GM12878 (cell line): ENCODE measurements around the gene IL1RAPL1. TPM values are rescaled to one million over a fixed set of nuclear protein-coding genes. Genes with fewer than 3 reads are reported as not detected.

Source experiments
- ATAC-seq: fragments of 200-7000 bp; cut with Tn5 transposase; 3 replicates; pipeline ENCODE4 v1.9.1; 2020; ENCODE audit warnings: mild to moderate bottlenecking, moderate library complexity
- BruUV-seq: library from RNA; stranded (reverse); fragments of 400-500 nt; replicated peaks from 2 replicates; lab custom pipeline; 2021; lab: Mats Ljungman, UMichigan
- CTCF ChIA-PET: fragments of 300-600 bp; sonication (Branson Sonifier 250); formaldehyde crosslinking; extraction: SDS; loops from one replicate; lab custom pipeline; 2021; ENCODE audit warnings: inconsistent platforms; lab: Yijun Ruan, JAX
- POLR2A ChIA-PET: fragments of 350-600 bp; formaldehyde crosslinking; extraction: SDS; loops from one replicate; lab custom pipeline; 2021; ENCODE audit warnings: inconsistent platforms; lab: Charles Lee
- RAD21 ChIA-PET: fragments of 300-600 bp; sonication (Branson Sonifier 250); formaldehyde crosslinking; loops from one replicate; lab custom pipeline; 2023; ENCODE audit warnings: antibody characterized with exemption; ENCODE audit not compliant: unreplicated experiment; lab: Charles Lee
- SMC1A ChIA-PET: fragments of 300-600 bp; sonication (Branson Sonifier 250); formaldehyde crosslinking; loops from one replicate; lab custom pipeline; 2023; ENCODE audit not compliant: unreplicated experiment, uncharacterized antibody; lab: Charles Lee
- DNase-seq: peaks from one replicate; pipeline ENCODE4 v3.0.0-alpha.2; 2011; ENCODE audit warnings: low read depth, low spot score
- FAIRE-seq: peaks from 3 replicates; lab custom pipeline; 2011; peaks lifted over from hg19 to GRCh38; lab: Jason Lieb, UNC
- H2AFZ ChIP-seq: 2 replicates; pipeline ENCODE4 v1.6.0; 2011; ENCODE audit warnings: low read depth, low read length, control low read depth; ENCODE audit not compliant: control insufficient read depth
- H3K27ac ChIP-seq: 2 replicates; pipeline ENCODE4 v1.5.1; 2011; ENCODE audit warnings: control low read depth; ENCODE audit not compliant: control insufficient read depth, insufficient read depth
- H3K27me3 ChIP-seq, 2 experiments: replicated peaks in 1 of 2; 2 replicates each; pipeline versions ENCODE4 v1.6.0 to v1.6.1; 2011; ENCODE audit warnings: low read length in 1 of 2; ENCODE audit not compliant: control insufficient read depth in 2 of 2, insufficient read depth in 2 of 2
- H3K36me3 ChIP-seq, 2 experiments: 2 replicates each; pipeline ENCODE4 v1.5.1; 2011; ENCODE audit warnings: low read length in 1 of 2; ENCODE audit not compliant: control insufficient read depth in 2 of 2, insufficient read depth in 2 of 2
- H3K4me1 ChIP-seq: 2 replicates; pipeline ENCODE4 v1.6.1; 2011; ENCODE audit warnings: mild to moderate bottlenecking, low read length, moderate library complexity, mixed read lengths; ENCODE audit not compliant: control insufficient read depth, insufficient read depth
- H3K4me2 ChIP-seq: 2 replicates; pipeline ENCODE4 v1.6.0; 2011; ENCODE audit warnings: control low read depth; ENCODE audit not compliant: control insufficient read depth, insufficient read depth
- H3K4me3 ChIP-seq: fragments of 200-600 bp; sonication (generic); 2 replicates; pipeline ENCODE4 v1.5.1; 2016
- H3K79me2 ChIP-seq: 2 replicates; pipeline ENCODE4 v1.6.0; 2011; ENCODE audit warnings: low read length; ENCODE audit not compliant: control insufficient read depth, insufficient read depth
- H3K9ac ChIP-seq: 2 replicates; pipeline ENCODE4 v1.8.0; 2011; ENCODE audit warnings: low read length, control low read depth, mixed read lengths; ENCODE audit not compliant: control insufficient read depth, insufficient read depth
- H3K9me3 ChIP-seq: replicated peaks from 3 replicates; pipeline ENCODE4 v1.5.1; 2011; ENCODE audit warnings: mild to moderate bottlenecking, low read length; ENCODE audit not compliant: control insufficient read depth, insufficient read depth
- H4K20me1 ChIP-seq: 2 replicates; pipeline ENCODE4 v1.6.0; 2011; ENCODE audit not compliant: control insufficient read depth, insufficient read depth
- BCL11A ChIP-seq: IDR thresholded peaks from 2 replicates; pipeline ENCODE4 v1.6.1; 2011; ENCODE audit warnings: low read depth, low read length
- ESRRA ChIP-seq: IDR thresholded peaks from 2 replicates; pipeline ENCODE4 v1.6.1; 2012; ENCODE audit warnings: mild to moderate bottlenecking, low read length, improper control_type of control experiment
- HDGF ChIP-seq: fragments of 450-650 bp; IDR thresholded peaks from 2 replicates; pipeline ENCODE4 v1.6.1; 2016; ENCODE audit warnings: antibody characterized with exemption
- PAX8 ChIP-seq: fragments of 450-650 bp; IDR thresholded peaks from 2 replicates; pipeline ENCODE4 v1.6.1; 2017; ENCODE audit warnings: mild to moderate bottlenecking, moderate library complexity
- STAT3 ChIP-seq: IDR thresholded peaks from 2 replicates; pipeline ENCODE4 v1.6.1; 2011; ENCODE audit warnings: low read depth, low read length, improper control_type of control experiment
- ZNF622 ChIP-seq: fragments of 450-650 bp; IDR thresholded peaks from 2 replicates; pipeline ENCODE4 v1.6.1; 2017; ENCODE audit warnings: mild to moderate bottlenecking, inconsistent platforms
- WGBS: methylation state at CpG from one replicate; pipeline ENCODE4 v1.1.6; 2016; ENCODE audit warnings: low lambda C conversion rate; ENCODE audit not compliant: insufficient replicate concordance, insufficient coverage; ENCODE audit errors: missing lambda C conversion rate; 5-methylcytosine and 5-hydroxymethylcytosine counted together
- in situ Hi-C: fragments of 300-500 bp; cut with MboI; formaldehyde crosslinking; loops from 9 replicates; pipeline ENCODE4 v1.14.3; 2018; ENCODE audit warnings: mixed read lengths
- intact Hi-C: fragments of 100-400 bp; cut with micrococcal nuclease; formaldehyde crosslinking; loops from one replicate; pipeline ENCODE4 v1.14.2; 2022; ENCODE audit not compliant: unreplicated experiment
- polyA plus RNA-seq, 11 experiments: library from polyadenylated mRNA; depleted of rRNA in 4 of 11; unstranded in 6 of 11; stranded (reverse) in 5 of 11; fragments of >200 nt; fragmentation: Nextera tagmentation in 4 of 11; fragmentation: Illumina TruSeq in 1 of 11; extraction: Ambion mirVana in 4 of 11; extraction: Trizol in 1 of 11; gene quantifications; 1 replicate in 1 of 11; 2 replicates in 10 of 11; pipeline versions ENCODE4 v1.2.1 to v1.2.3, GENCODE V29; 2011 to 2016; ENCODE audit warnings: inconsistent platforms in 2 of 11, missing spikeins in 2 of 11, low read depth in 1 of 11
- total RNA-seq, 4 experiments: library from RNA; depleted of rRNA in 3 of 4; stranded (reverse); fragments of >200 nt in 3 of 4; fragmentation: Illumina TruSeq in 1 of 4; extraction: Trizol in 1 of 4; gene quantifications; 2 replicates each; pipeline versions ENCODE4 v1.2.1 to v1.2.3, GENCODE V29; 2013 to 2021
- TF ChIP-seq, protein P1 (sequence below): fragments of 450-650 bp; IDR thresholded peaks from 2 replicates; pipeline ENCODE4 v1.6.1; 2017; ENCODE audit warnings: antibody characterized with exemption, mild to moderate bottlenecking, moderate library complexity
- TF ChIP-seq, protein P2 (sequence below): IDR thresholded peaks from 2 replicates; pipeline ENCODE4 v1.6.1; 2012; ENCODE audit warnings: mild to moderate bottlenecking, low read depth, low read length
- TF ChIP-seq, protein P3 (sequence below): fragments of 150-350 bp; IDR thresholded peaks from 2 replicates; pipeline ENCODE4 v1.6.1; 2014; ENCODE audit warnings: mild to moderate bottlenecking, low read depth, low read length

IL1RAPL1 gene
- total and polyA plus RNA-seq, 10 of the 15 experiments (the other 5 are each of a cell fraction or from before 2014, with no cell fraction given) = not detected

DNA sequence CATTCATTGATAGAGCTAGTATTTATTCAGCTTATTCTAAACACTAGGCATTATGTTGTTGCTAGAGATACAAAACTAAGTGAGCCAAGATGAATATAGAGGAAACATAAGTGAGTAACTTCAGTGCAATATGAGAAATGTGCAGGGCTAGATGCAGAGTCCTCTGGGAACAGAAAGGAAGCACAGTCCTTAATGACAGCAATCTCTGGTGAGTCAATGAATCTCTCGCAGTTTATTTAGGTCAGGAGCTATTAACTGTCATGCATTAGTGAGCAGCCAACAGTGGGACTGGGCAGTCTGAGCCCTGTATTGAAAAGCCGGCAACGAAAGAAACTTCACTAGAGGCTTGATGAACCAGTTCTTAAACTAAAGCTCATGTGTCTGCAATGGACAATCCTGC, 1030.0 kb downstream of the IL1RAPL1 start:
- H4K20me1 ChIP-seq = no peaks in the 10 kb centered on the region
- no peaks in the 10 kb centered on the region for H3K4me1 ChIP-seq
- BruUV-seq = no TSS peak
- no peak overlapping the region for H3K9ac ChIP-seq
- H3K79me2 ChIP-seq = no peaks in the 10 kb centered on the region
- ChIA-PET POLR2A (no interaction called here), SMC1A (interaction anchor here (0.8 to 1.3 kb wide), 3 partner anchors 8 to 25 kb away, joined by 3 read pairs; no protein-coding TSS in a partner anchor), CTCF (interaction anchor here (1.1 kb wide), 1 partner anchor 139 kb away, joined by 5 read pairs; no protein-coding TSS in a partner anchor), RAD21 (interaction anchor here (0.6 kb wide), 1 partner anchor 119 kb away, joined by 3 read pairs; no protein-coding TSS in a partner anchor)
- H3K27ac ChIP-seq = no peak overlapping the region
- H3K36me3 ChIP-seq = no peaks in the 10 kb centered on the region
- TF ChIP-seq BCL11A = no peak
- no peak for TF ChIP-seq HDGF
- TF ChIP-seq, protein P1, sequence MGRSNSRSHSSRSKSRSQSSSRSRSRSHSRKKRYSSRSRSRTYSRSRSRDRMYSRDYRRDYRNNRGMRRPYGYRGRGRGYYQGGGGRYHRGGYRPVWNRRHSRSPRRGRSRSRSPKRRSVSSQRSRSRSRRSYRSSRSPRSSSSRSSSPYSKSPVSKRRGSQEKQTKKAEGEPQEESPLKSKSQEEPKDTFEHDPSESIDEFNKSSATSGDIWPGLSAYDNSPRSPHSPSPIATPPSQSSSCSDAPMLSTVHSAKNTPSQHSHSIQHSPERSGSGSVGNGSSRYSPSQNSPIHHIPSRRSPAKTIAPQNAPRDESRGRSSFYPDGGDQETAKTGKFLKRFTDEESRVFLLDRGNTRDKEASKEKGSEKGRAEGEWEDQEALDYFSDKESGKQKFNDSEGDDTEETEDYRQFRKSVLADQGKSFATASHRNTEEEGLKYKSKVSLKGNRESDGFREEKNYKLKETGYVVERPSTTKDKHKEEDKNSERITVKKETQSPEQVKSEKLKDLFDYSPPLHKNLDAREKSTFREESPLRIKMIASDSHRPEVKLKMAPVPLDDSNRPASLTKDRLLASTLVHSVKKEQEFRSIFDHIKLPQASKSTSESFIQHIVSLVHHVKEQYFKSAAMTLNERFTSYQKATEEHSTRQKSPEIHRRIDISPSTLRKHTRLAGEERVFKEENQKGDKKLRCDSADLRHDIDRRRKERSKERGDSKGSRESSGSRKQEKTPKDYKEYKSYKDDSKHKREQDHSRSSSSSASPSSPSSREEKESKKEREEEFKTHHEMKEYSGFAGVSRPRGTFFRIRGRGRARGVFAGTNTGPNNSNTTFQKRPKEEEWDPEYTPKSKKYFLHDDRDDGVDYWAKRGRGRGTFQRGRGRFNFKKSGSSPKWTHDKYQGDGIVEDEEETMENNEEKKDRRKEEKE = no peak
- TF ChIP-seq, protein P2, sequence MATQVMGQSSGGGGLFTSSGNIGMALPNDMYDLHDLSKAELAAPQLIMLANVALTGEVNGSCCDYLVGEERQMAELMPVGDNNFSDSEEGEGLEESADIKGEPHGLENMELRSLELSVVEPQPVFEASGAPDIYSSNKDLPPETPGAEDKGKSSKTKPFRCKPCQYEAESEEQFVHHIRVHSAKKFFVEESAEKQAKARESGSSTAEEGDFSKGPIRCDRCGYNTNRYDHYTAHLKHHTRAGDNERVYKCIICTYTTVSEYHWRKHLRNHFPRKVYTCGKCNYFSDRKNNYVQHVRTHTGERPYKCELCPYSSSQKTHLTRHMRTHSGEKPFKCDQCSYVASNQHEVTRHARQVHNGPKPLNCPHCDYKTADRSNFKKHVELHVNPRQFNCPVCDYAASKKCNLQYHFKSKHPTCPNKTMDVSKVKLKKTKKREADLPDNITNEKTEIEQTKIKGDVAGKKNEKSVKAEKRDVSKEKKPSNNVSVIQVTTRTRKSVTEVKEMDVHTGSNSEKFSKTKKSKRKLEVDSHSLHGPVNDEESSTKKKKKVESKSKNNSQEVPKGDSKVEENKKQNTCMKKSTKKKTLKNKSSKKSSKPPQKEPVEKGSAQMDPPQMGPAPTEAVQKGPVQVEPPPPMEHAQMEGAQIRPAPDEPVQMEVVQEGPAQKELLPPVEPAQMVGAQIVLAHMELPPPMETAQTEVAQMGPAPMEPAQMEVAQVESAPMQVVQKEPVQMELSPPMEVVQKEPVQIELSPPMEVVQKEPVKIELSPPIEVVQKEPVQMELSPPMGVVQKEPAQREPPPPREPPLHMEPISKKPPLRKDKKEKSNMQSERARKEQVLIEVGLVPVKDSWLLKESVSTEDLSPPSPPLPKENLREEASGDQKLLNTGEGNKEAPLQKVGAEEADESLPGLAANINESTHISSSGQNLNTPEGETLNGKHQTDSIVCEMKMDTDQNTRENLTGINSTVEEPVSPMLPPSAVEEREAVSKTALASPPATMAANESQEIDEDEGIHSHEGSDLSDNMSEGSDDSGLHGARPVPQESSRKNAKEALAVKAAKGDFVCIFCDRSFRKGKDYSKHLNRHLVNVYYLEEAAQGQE = no peak
- TF ChIP-seq PAX8 = no peak
- TF ChIP-seq ZNF622 = no peak
- no peak for TF ChIP-seq STAT3
- TF ChIP-seq ESRRA = no peak
- TF ChIP-seq, protein P3, sequence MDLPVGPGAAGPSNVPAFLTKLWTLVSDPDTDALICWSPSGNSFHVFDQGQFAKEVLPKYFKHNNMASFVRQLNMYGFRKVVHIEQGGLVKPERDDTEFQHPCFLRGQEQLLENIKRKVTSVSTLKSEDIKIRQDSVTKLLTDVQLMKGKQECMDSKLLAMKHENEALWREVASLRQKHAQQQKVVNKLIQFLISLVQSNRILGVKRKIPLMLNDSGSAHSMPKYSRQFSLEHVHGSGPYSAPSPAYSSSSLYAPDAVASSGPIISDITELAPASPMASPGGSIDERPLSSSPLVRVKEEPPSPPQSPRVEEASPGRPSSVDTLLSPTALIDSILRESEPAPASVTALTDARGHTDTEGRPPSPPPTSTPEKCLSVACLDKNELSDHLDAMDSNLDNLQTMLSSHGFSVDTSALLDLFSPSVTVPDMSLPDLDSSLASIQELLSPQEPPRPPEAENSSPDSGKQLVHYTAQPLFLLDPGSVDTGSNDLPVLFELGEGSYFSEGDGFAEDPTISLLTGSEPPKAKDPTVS = no peak
- 95% methylated on average over 3 of the region's 3 CpGs for WGBS
- H3K4me3 ChIP-seq = no peak overlapping the region
- no peak overlapping the region for H2AFZ ChIP-seq
- no peak overlapping the region for H3K4me2 ChIP-seq
- no peaks in the 10 kb centered on the region for H3K9me3 ChIP-seq
- ATAC-seq = no peak
- in situ Hi-C loops = no loop called here
- intact Hi-C loops = no loop called here
- no peaks in the 10 kb centered on the region for H3K27me3 ChIP-seq
- DNase-seq = no peak
- no peak for FAIRE-seq
